ENCODE data around the gene IL11RA.

Gene IL11RA

DNA sequence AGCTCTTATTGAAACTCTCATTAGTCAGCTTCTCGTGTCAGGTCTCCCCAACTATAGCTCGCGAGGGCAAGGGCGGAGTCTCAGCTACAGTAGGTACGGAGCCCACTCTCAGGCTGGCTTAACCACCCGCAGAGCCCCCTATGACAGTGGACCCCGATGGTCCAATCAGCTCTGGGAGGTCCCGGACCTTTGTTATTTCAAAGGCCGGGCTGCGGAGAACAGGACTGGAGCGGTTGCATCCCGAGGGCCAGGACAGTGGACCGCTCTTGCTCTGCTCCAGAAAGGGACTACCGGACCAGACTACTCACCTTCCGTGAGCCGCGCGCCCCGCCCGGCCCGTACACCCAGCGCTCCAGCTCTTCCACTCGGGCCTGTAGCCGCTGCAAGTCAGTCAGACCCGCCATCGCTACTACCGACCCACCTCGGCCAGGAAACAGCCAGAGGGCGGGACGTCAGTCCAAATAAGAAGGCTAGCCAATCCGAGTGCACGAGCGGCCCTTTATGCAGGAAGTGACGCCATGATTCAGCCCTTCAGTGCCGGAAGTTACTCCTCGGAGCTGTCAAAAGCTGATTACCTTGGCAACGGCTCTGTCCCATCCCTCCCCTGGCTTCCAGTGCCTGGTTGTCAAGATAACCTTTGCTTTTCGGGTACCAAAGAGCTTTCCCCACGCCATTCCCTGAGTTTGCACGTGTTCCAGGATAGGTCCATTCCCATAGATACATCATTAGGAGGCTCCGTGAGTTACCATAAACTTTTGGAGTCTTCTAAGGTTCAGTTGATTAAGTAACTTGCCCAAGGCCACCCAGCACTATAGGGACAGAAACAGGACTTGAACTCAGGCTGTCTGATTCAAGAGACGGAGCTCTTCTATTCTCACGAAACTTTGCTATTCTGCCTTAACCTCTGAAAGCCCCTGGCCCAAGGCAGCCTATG, 31.7 kb upstream of the IL11RA start, which contains the start of gene DCTN3:
DCTN3 (minus strand) TSS at position 435 of the 934 bp plus-strand sequence; CDS start at position 404, 31 bp downstream.
- Histone ChIP-seq H3K4me3 (ENCODE audit: low read length) (peak within 1 kb of the TSS; percentile 75), H3K9me3 (ENCODE audit: control insufficient read depth, low read length) (no peaks in the 10 kb centered on the region), H3K4me1 (ENCODE audit: control insufficient read depth, insufficient read depth, low read length) (peaks cover 15% of the 10 kb centered on the region), H3K27me3 (ENCODE audit: control insufficient read depth, insufficient read depth, low read length) (peaks cover 40% of the 10 kb centered on the region), H3K36me3 (ENCODE audit: control insufficient read depth, insufficient read depth, low read length) (no peaks in the 10 kb centered on the region), H3K9ac (ENCODE audit: low read length) (peak within 1 kb of the TSS; percentile 87)

DNA sequence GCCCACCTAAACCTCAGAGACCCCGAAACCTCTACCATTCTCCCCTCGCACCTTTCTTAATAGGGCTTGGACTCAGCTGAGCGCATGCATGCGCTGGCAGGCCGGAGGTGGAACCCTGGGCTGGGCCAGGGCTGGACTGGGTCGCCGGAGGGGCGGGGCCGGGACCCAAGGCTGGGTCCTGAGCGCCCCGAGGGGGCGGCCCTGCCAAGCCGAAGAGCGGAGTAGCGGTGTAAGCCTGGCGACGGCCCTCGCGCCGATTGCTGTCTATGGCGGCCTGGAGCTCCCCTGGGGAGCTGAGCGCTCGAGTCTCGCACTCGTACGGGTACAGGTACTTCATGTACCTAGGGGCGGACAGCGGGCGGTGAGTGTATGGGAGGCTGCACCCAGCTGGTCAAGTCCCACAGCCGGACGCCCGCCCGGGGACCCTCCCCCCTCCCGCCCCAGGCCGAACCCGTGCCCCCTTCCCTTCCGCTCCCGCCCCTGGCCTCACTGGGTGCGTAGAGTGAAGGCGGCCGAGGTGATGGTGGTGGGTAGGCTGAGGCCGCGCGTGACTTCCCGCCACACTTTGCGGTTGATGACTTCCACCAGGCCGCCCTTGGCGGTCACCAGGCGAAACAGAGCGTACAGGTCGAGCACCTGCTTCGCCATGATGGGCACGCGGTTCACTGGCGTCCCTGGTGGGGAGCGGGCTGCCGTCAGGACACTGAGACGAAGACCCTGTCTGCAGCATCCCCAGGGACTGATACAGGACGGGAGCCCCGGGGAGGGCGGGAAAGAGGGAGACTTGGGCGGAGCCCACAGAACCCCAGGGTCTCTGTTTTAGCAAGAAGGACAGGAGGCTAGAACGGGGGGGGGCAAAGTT, 28.4 kb upstream of the IL11RA start:
- H3K4me3 ChIP-seq (ENCODE audit: low read length), result no peak overlapping the region
- H3K4me1 ChIP-seq (ENCODE audit: control insufficient read depth, insufficient read depth, low read length), result peaks cover 22% of the 10 kb centered on the region
- no peak overlapping the region for H3K9ac ChIP-seq (ENCODE audit: low read length)
- no peaks in the 10 kb centered on the region for H3K9me3 ChIP-seq (ENCODE audit: control insufficient read depth, low read length)
- H3K36me3 ChIP-seq (ENCODE audit: control insufficient read depth, insufficient read depth, low read length), result no peaks in the 10 kb centered on the region
- H3K27me3 ChIP-seq (ENCODE audit: control insufficient read depth, insufficient read depth, low read length), result peaks cover 72% of the 10 kb centered on the region

DNA sequence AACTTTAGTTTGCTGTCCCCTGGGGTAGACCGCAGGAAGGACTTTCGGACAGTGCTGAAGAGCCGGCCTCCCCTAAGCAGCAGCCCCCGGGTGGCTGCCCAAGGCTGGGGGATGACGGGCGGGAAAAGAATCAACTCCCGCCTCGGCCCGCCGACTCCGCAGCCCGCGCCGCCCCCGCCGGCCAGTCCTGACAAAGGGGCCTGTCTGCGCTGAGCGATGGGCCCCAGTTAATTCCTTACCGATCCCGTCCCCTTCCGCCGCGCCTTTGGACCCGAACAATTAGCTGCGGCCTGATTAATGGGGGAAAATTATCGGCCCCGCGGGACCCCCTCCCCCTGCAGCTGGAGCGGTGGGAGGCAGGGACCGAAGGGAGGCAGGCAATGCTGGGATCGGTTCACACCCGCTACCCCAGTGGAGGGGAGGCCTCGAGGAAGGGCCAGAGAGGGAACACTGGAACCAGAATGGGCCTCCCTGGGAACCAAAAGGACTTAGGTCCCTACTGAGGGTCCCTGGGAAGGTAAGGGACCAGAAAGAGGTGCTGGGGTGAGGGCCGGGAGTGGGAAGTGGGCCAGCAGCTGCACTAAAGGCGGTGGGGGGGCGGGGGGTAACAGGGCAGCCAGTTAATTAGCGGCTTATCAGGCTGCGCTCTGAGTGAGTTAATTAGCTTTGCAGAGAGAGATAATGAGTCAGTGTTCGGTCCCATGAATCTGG, 27.4 kb upstream of the IL11RA start:
- H3K4me1 ChIP-seq (ENCODE audit: control insufficient read depth, insufficient read depth, low read length), result peaks cover 19% of the 10 kb centered on the region
- no peak overlapping the region for H3K4me3 ChIP-seq (ENCODE audit: low read length)
- no peak overlapping the region for H3K9ac ChIP-seq (ENCODE audit: low read length)
- peaks cover 81% of the 10 kb centered on the region for H3K27me3 ChIP-seq (ENCODE audit: control insufficient read depth, insufficient read depth, low read length)
- no peaks in the 10 kb centered on the region for H3K9me3 ChIP-seq (ENCODE audit: control insufficient read depth, low read length)
- no peaks in the 10 kb centered on the region for H3K36me3 ChIP-seq (ENCODE audit: control insufficient read depth, insufficient read depth, low read length)

DNA sequence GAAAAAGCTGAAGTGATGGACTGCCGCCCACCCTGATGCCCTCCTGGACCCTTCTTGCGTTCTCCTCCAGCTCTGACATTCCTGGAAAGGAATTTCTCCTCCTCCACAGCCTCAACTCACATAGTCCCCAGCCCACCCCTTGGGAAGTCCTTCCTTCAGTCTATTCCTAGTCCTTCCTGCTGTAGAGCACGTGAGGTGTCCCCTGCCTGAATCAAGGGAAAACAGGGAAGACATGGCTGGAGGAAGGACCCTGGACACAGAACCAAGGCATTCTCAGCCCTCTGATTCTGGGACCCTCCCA, 26.8 kb upstream of the IL11RA start:
- Histone ChIP-seq H3K27me3 (ENCODE audit: control insufficient read depth, insufficient read depth, low read length) (peaks cover 86% of the 10 kb centered on the region), H3K36me3 (ENCODE audit: control insufficient read depth, insufficient read depth, low read length) (no peaks in the 10 kb centered on the region), H3K4me1 (ENCODE audit: control insufficient read depth, insufficient read depth, low read length) (peaks cover 18% of the 10 kb centered on the region), H3K9me3 (ENCODE audit: control insufficient read depth, low read length) (no peaks in the 10 kb centered on the region), H3K9ac (ENCODE audit: low read length) (no peak overlapping the region), H3K4me3 (ENCODE audit: low read length) (no peak overlapping the region)

DNA sequence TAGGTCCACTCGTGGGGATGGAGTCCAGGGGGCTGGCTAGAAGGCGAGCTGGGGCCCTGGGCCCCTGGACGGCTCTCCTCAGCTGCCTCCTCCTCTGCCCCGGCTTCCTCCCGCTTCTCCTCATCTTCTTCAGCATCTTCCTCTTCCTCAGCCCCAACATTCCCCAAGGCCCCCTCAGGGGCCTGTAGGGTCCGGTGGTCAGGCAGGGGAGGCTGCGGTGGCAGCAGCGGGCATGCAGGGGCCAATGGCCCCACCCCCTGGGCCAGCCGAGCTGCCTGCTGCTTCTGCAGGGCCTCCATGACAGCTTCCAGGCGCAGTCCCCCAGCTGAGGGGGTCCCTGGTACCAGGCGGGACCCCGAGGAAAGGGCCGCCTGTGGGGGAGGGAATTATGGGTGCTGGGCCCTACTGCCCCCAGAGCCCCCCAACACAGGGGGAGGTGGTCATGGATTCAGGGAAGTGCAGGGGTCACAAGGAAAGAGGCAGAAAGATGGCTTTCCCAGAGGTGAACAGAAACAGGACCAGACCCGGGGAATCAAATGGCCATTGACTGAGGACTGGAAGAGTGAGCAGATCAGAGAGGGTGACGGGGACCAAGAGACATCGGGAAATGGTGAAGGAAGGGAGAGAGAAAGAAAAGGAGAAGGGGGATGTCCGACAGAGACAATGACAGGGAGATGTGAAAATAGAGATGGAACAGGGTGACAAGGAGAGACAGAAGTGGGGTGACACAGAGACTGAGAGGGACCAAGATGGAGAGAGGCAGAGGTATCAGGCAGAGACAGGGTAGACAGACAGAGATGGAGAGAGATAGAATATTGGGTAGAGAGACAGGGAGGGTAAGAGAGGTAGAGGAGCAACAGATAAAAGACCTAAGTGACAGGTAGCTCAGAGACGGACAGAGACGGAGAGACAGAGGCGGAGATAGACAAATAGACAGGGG, 24.0 kb upstream of the IL11RA start:
- H3K4me1 ChIP-seq (ENCODE audit: control insufficient read depth, insufficient read depth, low read length), result peaks cover 22% of the 10 kb centered on the region
- H3K27me3 ChIP-seq (ENCODE audit: control insufficient read depth, insufficient read depth, low read length), result peaks cover 84% of the 10 kb centered on the region
- no peaks in the 10 kb centered on the region for H3K36me3 ChIP-seq (ENCODE audit: control insufficient read depth, insufficient read depth, low read length)
- no peak overlapping the region for H3K9ac ChIP-seq (ENCODE audit: low read length)
- no peak overlapping the region for H3K4me3 ChIP-seq (ENCODE audit: low read length)
- no peaks in the 10 kb centered on the region for H3K9me3 ChIP-seq (ENCODE audit: control insufficient read depth, low read length)

DNA sequence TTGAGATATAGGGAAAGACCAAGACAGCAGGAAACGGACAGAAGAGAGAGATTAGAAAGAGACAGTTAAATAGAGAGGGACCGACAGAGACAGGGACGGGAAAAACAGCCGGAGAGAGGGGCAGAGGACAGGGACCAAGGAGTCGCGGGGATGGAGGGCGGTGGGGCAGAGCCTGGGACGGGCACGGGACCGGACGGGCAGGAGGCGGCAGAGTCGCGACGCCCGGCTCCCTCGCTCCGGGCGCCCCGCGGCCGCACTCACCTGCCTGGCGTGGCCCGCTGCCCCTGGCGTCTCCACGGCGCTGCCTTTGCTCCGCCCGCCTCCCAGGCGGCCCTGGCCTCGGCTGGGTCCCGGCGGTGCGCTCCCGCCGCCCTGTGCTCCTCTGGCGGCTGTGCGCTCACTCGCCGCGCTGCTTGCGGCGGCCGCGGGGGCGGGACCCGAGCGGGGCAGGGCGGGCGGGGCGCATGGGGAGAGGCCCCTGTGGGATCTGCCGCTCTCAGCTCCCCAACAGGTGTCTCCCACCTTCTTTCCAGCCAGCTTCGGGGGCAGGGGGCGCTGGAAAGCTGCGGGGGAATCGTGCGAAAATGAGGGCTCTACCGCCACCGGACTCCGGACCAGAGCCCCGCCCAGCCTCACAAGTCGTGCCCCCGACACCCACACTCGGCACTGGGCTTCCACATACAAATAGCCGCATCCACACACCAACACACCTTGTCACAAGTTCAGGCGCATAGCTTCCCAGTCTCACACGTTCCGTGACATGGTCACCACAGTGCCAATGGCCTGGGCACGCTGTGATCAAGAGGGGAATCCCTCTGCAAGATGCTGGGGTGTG, 23.1 kb upstream of the IL11RA start, which contains the start of gene ARID3C:
ARID3C (minus strand) TSS at position 411 of the 835 bp plus-strand sequence. CDS start 1,052 bp downstream, outside the sequence.
- Histone ChIP-seq H3K36me3 (ENCODE audit: control insufficient read depth, insufficient read depth, low read length) (no peaks in the 10 kb centered on the region), H3K9ac (ENCODE audit: low read length) (no peak within 1 kb of the TSS), H3K27me3 (ENCODE audit: control insufficient read depth, insufficient read depth, low read length) (peaks cover 75% of the 10 kb centered on the region), H3K9me3 (ENCODE audit: control insufficient read depth, low read length) (no peaks in the 10 kb centered on the region), H3K4me1 (ENCODE audit: control insufficient read depth, insufficient read depth, low read length) (peaks cover 22% of the 10 kb centered on the region), H3K4me3 (ENCODE audit: low read length) (no peak within 1 kb of the TSS)

DNA sequence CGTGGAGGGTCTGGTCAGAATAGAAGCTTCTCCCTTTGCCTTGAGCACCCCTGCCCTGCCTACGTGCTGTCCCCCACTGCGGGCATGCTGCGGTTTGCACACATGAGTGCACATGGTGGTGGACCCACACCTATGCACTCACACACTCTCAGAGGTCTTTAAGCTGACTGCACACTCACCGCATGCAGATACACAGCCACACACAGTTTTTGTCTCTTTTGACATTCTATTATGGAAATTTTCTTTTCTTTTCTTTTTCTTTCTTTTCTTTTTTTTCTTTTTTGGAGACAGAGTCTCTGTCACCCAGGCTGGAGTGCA, 22.5 kb upstream of the IL11RA start:
- Histone ChIP-seq H3K36me3 (ENCODE audit: control insufficient read depth, insufficient read depth, low read length) (no peaks in the 10 kb centered on the region), H3K9ac (ENCODE audit: low read length) (no peak overlapping the region), H3K4me1 (ENCODE audit: control insufficient read depth, insufficient read depth, low read length) (peaks cover 22% of the 10 kb centered on the region), H3K27me3 (ENCODE audit: control insufficient read depth, insufficient read depth, low read length) (peaks cover 69% of the 10 kb centered on the region), H3K9me3 (ENCODE audit: control insufficient read depth, low read length) (no peaks in the 10 kb centered on the region), H3K4me3 (ENCODE audit: low read length) (no peak overlapping the region)

DNA sequence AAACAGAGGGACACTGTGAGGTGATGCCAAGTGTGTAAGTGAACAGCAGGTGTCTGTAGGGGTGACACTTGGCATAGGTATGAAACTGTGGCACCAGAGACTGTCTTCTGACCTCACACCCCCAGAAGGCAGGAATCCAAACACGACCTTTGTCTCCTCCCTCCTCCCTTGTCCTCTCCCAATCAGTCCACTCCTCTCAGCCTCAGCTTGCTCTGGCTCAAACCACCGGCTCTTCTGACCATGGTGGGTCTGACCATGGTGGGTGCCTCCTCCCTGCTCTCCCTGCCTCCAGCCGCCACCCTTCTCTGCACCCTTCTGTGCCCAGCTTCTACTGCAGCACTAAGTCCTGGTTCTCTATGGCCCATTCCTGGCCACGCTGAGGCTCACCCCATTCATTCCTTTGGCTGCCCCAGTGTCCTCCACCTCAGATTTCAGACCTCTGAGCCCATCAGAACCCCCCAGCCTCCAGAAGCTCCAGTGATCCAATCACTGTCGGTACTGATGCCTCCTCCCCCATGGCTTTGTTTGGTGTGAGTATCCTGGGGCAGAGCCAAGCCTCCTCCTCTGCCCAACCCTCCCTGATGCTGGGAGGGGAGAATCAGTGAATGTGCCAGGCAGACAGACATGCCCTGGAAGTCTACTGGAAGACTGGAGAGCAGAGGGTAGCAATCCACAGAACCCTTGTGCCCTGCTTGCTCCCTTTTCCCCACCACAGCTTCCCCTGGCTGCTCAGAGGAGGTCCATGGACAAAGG, 21.4 kb upstream of the IL11RA start:
- H3K4me3 ChIP-seq (ENCODE audit: low read length), result no peak overlapping the region
- H3K9ac ChIP-seq (ENCODE audit: low read length), result no peak overlapping the region
- H3K27me3 ChIP-seq (ENCODE audit: control insufficient read depth, insufficient read depth, low read length), result peaks cover 59% of the 10 kb centered on the region
- no peaks in the 10 kb centered on the region for H3K9me3 ChIP-seq (ENCODE audit: control insufficient read depth, low read length)
- H3K4me1 ChIP-seq (ENCODE audit: control insufficient read depth, insufficient read depth, low read length), result peaks cover 23% of the 10 kb centered on the region
- no peaks in the 10 kb centered on the region for H3K36me3 ChIP-seq (ENCODE audit: control insufficient read depth, insufficient read depth, low read length)

DNA sequence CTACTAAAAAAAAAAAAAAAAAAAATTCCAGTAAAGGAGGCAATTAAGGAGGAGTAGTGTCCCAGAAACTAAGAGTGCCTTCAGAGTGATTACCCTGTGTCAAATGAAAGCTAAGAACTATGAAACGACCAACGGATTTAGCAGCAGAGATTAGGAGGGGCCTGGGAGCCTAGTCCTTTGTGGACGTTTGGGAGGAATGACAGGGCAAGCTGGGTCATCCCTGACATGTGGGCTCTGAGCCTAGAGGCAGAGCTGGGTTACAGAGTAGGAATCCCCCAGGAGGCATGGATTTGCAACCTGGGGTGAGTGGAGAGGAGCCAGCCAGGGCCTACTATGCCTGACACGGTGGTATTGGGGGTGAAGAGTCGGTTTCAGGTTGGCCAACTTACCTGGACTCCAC, 18.8 kb upstream of the IL11RA start:
- H3K4me3 ChIP-seq (ENCODE audit: low read length), result no peak overlapping the region
- no peak overlapping the region for H3K9ac ChIP-seq (ENCODE audit: low read length)
- no peaks in the 10 kb centered on the region for H3K9me3 ChIP-seq (ENCODE audit: control insufficient read depth, low read length)
- peaks cover 33% of the 10 kb centered on the region for H3K27me3 ChIP-seq (ENCODE audit: control insufficient read depth, insufficient read depth, low read length)
- H3K36me3 ChIP-seq (ENCODE audit: control insufficient read depth, insufficient read depth, low read length), result no peaks in the 10 kb centered on the region
- peaks cover 38% of the 10 kb centered on the region for H3K4me1 ChIP-seq (ENCODE audit: control insufficient read depth, insufficient read depth, low read length)

DNA sequence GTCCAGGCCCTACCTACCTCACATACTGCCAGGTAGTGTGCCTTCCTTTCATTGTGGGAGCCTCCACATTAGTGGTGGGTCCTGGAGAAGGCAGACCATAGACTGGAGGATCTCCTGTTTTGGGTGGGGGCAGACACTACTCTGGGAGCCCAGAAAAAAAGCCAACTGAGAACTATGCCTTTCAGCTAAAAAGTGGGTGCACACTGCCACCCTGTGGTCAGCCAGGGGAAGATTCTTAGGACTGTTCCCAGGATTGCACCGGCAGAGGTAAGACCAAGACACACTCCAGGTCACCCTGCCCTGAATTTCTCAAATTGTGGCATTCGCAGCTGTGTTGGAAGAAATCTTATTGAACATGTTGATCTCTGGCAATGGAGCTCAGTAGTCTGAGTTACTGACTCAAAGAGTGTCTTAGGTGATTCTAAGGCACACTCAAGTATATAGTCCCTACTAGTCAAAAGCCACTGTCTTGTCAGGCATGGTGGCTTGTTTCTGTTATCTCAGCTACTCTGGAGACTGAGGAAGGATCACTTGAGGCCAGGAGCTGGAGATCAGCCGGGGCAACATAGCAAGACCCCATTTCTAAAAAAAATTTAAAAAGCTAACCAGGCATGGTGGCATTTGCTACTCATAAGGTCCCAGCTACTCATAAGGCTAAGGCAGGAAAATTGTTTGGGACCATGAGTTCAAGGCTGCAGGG, 18.0 kb upstream of the IL11RA start:
- H3K9ac ChIP-seq (ENCODE audit: low read length), result no peak overlapping the region
- no peak overlapping the region for H3K4me3 ChIP-seq (ENCODE audit: low read length)
- no peaks in the 10 kb centered on the region for H3K36me3 ChIP-seq (ENCODE audit: control insufficient read depth, insufficient read depth, low read length)
- peaks cover 40% of the 10 kb centered on the region for H3K4me1 ChIP-seq (ENCODE audit: control insufficient read depth, insufficient read depth, low read length)
- no peaks in the 10 kb centered on the region for H3K9me3 ChIP-seq (ENCODE audit: control insufficient read depth, low read length)
- peaks cover 26% of the 10 kb centered on the region for H3K27me3 ChIP-seq (ENCODE audit: control insufficient read depth, insufficient read depth, low read length)

Data from mucosa of stomach (tissue), 1 donor.